Measurements from ENCODE around the gene CDCA7L. TPM values are rescaled to one million over a fixed set of nuclear protein-coding genes. Genes with fewer than 3 reads are reported as not detected.

The CDCA7L gene
- total RNA-seq, 1 donor from 2014 or later = 111 TPM

DNA sequence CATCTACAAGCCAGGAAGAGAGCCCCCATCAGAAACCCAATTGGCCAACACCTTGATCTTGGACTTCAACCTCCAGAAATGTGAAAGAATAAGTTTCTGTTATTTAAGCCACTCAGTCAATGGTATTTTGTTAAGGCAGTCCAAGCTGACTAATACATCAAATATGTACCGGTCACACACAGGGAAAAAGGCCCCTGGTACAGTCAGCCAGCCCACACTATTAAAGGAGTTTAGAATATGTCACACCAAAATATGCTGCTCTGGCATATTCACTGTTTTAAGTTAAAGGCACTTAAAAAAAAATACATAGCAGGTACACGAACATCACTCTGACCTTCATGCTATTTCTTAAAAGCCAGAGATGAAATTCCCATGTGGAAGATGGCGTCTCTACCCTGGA lies 15.2 kb upstream of the CDCA7L start:
- no peak overlapping the region for H3K27ac Mint-ChIP-seq
- no peaks in the 10 kb centered on the region for H3K36me3 Mint-ChIP-seq (ENCODE audit: low read depth)
- H3K27me3 Mint-ChIP-seq = peaks cover 4% of the 10 kb centered on the region
- no peaks in the 10 kb centered on the region for H3K9me3 Mint-ChIP-seq
- intact Hi-C loops (cut with micrococcal nuclease) = no loop called here
- DNase-seq = no peak
- no peaks in the 10 kb centered on the region for H3K4me1 Mint-ChIP-seq
- no peak overlapping the region for H3K4me3 Mint-ChIP-seq

DNA sequence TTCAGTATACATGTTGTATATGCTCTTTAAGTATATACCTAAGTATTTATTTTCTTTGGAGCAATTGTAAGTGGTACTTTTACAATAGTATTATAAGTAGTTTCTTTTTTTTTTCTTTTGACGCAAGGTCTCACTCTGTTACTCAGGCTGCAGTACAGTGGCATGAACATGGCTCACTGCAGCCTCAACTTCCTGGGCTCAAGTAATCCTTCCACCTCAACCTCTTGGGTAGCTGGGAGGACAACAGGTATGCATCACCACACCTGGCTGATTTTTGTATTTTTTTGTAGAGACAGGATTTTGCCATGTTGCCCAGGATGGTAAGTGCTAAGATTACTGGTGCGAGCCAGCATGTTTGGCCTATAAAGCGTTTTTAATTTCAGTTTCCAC lies 13.7 kb upstream of the CDCA7L start:
- no peak overlapping the region for H3K4me3 Mint-ChIP-seq
- peaks cover 8% of the 10 kb centered on the region for H3K27me3 Mint-ChIP-seq
- H3K9me3 Mint-ChIP-seq = no peaks in the 10 kb centered on the region
- H3K27ac Mint-ChIP-seq = no peak overlapping the region
- intact Hi-C loops (cut with micrococcal nuclease) = no loop called here
- no peaks in the 10 kb centered on the region for H3K4me1 Mint-ChIP-seq
- H3K36me3 Mint-ChIP-seq (ENCODE audit: low read depth) = no peaks in the 10 kb centered on the region
- no peak for DNase-seq

DNA sequence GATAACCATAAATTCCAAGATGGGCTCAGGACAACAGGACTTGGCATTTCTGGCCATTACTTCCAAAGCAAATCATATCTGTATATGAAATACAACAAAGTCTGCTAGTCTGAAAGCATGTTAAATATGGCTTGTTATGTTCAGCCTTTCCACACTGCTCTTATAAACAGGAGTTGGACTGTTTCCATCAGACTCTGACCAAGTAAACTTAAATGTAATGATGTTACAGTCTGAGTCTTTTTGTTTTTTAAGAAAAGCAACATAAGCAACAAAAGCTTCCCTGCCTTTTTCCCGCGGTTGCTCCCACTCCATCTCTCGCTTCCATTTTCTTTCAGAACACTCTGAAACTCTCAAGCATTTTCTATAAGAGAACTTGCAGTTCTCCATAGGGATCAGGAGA lies 8.1 kb upstream of the CDCA7L start:
- peaks cover 23% of the 10 kb centered on the region for H3K27me3 Mint-ChIP-seq
- no peaks in the 10 kb centered on the region for H3K36me3 Mint-ChIP-seq (ENCODE audit: low read depth)
- no peak overlapping the region for H3K27ac Mint-ChIP-seq
- DNase-seq = no peak
- intact Hi-C loops (cut with micrococcal nuclease) = no loop called here
- no peaks in the 10 kb centered on the region for H3K9me3 Mint-ChIP-seq
- H3K4me3 Mint-ChIP-seq = no peak overlapping the region
- H3K4me1 Mint-ChIP-seq = peaks cover 4% of the 10 kb centered on the region

DNA sequence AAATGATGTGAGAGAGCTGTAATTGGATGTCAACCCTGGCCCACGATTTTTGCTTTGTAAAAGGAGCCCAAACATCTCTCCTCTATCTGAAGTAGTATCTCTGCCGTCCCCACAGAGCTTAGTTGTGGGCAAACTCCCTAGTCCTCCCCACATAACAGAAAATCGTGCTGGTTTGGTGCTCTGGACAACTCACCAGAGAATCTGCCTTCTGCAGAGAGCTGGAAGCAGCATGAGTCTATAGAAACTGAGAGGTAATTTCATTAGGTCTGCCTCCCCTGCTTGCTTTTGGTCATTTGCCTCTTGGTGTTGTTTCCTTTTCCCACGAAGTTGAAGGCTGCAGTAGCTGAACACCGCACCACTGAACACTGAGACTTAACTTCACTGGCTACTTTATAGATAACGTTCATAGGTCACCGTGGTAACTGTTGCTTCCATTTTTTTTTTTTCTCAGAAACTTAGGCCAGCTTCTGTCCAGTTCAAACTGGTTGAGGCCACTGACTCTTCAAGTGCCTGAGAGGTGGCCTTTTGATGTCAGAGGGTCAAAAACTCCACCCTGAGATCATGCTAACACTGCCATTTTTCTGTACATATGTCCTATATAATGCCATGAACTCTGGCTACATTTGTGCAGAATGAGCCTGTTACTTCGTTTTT lies 3.3 kb upstream of the CDCA7L start:
- no peak overlapping the region for H3K27ac Mint-ChIP-seq
- intact Hi-C loops (cut with micrococcal nuclease) = loop anchor here (10.0 kb wide), 2 partner anchors 726 to 1646 kb away; partner anchors contain the start of gene CCDC126
- no peaks in the 10 kb centered on the region for H3K9me3 Mint-ChIP-seq
- H3K4me1 Mint-ChIP-seq = peaks cover 30% of the 10 kb centered on the region
- no peak for DNase-seq
- peaks cover 3% of the 10 kb centered on the region for H3K36me3 Mint-ChIP-seq (ENCODE audit: low read depth)
- peaks cover 19% of the 10 kb centered on the region for H3K27me3 Mint-ChIP-seq
- no peak overlapping the region for H3K4me3 Mint-ChIP-seq

DNA sequence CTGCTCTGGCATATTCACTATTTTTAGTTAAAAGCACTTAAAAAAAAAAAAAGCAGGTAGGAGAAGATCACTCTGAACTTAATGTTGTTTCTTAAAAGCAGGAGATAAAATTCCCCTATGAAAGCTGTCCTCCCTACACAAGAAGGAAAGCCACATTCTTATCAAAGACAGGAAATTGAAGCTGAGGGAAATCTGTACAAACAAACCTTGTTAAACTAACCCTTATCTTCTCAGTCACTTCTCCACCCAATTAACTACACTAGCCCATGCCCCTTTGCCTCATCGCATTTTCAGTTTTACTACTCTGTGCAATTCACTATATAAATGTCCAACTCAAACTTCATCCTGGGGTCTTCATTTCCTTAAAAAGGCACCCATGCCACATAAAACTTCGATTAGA lies 2.7 kb upstream of the CDCA7L start:
- peaks cover 18% of the 10 kb centered on the region for H3K27me3 Mint-ChIP-seq
- H3K4me1 Mint-ChIP-seq = peaks cover 36% of the 10 kb centered on the region
- H3K4me3 Mint-ChIP-seq = no peak overlapping the region
- peaks cover 5% of the 10 kb centered on the region for H3K36me3 Mint-ChIP-seq (ENCODE audit: low read depth)
- no peak overlapping the region for H3K27ac Mint-ChIP-seq
- DNase-seq = no peak
- no peaks in the 10 kb centered on the region for H3K9me3 Mint-ChIP-seq
- intact Hi-C loops (cut with micrococcal nuclease) = loop anchor here (10.0 kb wide), 2 partner anchors 726 to 1646 kb away; partner anchors contain the start of gene CCDC126

DNA sequence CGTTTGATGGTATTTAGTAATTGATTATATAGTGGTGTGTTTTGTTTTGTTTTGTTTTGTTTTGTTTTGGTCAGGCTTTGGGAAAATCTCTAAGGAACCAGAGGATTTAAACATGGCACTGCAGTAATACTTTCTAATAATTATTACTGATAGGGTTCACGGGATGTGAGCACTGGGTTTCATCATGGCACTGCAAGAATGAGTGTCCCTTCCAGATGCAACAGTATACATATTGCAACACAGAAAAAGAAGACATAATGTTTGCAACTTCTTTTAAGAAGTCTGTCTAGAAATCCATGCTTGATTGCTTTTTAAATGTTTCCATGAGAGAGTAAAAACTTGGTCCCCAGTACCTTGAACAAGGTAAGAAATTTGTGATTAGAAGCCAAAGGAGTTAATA lies 2.2 kb upstream of the CDCA7L start:
- Mint-ChIP-seq H3K36me3 (ENCODE audit: low read depth) (peaks cover 9% of the 10 kb centered on the region), H3K9me3 (no peaks in the 10 kb centered on the region), H3K27ac (no peak overlapping the region), H3K27me3 (peaks cover 16% of the 10 kb centered on the region), H3K4me3 (no peak overlapping the region), H3K4me1 (peaks cover 40% of the 10 kb centered on the region)
- intact Hi-C loops (cut with micrococcal nuclease) = loop anchor here (2.0 to 10.0 kb wide), 3 partner anchors 53 to 1647 kb away; partner anchors contain the start of gene CCDC126
- DNase-seq = no peak

DNA sequence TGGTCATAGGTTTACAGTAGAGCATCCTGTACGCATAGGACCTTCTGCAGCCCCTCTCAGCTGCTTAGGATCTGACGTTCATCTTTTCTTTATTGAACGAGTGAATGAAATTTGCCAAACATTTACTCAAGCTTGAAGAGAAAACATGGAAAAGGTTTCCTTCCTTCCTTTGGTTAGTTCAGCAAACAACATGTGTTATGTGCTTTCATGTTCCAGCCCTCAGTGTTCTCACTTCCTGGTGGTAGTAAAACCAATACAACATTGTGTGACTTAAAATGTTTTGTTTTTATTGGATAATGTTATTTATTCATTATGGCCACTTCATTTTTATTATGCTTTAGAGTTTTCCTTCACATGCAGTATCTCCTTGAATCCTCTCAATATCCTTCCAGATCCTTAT lies 1.4 kb upstream of the CDCA7L start:
- H3K36me3 Mint-ChIP-seq (ENCODE audit: low read depth) = peaks cover 16% of the 10 kb centered on the region
- intact Hi-C loops (cut with micrococcal nuclease) = loop anchor here (2.0 to 10.0 kb wide), 3 partner anchors 54 to 1648 kb away; partner anchors contain the start of gene CCDC126
- no peak for DNase-seq
- no peak overlapping the region for H3K27ac Mint-ChIP-seq
- peaks cover 16% of the 10 kb centered on the region for H3K27me3 Mint-ChIP-seq
- H3K4me1 Mint-ChIP-seq = peaks cover 49% of the 10 kb centered on the region
- no peaks in the 10 kb centered on the region for H3K9me3 Mint-ChIP-seq
- no peak overlapping the region for H3K4me3 Mint-ChIP-seq

DNA sequence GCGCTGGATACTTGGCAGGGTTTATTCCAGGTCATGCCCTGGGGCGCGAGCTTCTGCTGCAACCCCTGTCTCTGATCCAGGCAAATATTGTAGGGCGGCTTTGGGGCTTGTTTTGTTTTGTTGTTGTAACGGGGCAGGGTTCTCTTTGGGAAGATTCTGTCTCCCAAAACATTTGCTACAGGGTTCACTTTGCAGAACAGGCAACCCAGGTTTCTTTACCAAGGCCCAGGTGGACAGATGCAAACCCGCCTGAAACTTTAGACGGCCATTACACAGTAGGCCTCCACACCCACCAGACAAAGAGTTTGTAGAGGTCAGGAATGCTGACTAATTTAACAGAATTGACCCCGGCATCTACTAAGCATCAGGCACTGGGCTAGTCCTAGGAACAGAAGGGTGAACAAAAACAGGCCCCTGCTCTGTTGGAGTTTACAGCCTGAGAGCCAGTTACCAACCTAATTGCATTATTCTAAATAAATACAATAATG lies 567 bp upstream of the CDCA7L start:
- intact Hi-C loops (cut with micrococcal nuclease) = loop anchor here (2.0 to 10.0 kb wide), 3 partner anchors 55 to 1649 kb away; partner anchors contain the start of gene CCDC126

DNA sequence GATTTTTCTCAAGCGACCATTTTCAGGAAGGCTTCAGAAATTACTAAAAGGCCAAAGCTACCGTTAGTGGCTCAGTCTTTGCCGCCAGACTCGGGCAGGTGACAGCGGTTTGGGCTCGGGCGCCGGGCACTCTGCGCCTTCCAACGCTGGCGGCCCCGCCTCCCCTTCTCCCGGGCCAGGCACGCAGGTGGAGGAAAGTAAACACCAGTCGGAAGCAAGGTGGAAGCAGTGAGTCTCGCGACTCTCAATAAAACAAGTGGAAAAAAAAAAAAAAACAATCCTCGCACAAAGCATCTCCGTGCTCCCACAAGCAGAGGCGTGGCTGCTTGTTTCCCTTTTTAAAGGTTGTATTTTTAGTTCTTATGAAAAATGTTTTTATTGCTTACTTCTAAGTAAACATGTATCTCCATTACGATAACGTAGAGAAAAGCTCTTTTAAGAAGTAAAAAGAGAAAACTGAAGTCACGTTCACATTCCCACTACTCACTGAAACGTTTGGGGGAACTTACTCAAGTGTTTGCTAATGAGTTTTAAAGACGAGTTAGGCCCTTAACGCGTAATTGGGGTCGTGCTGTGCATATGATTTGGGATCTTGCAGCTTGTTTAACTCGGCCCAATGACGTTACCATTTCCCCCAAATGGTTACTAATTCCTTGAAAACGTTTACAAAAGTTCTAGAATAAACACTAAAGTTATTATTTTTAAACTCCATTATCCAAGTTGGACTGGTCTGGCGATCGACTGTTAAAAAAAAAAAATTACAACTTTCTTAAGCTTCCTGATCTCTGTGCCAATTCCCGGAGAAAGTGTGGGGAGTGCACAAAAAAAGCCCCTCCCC lies 864 bp downstream of the CDCA7L start:
- no peaks in the 10 kb centered on the region for H3K9me3 Mint-ChIP-seq
- H3K4me1 Mint-ChIP-seq = peaks cover 67% of the 10 kb centered on the region
- intact Hi-C loops (cut with micrococcal nuclease) = loop anchor here (10.0 kb wide), 2 partner anchors 730 to 1650 kb away; partner anchors contain the start of gene CCDC126
- peaks cover 25% of the 10 kb centered on the region for H3K36me3 Mint-ChIP-seq (ENCODE audit: low read depth)
- peaks cover 13% of the 10 kb centered on the region for H3K27me3 Mint-ChIP-seq
- H3K4me3 Mint-ChIP-seq = peak overlapping the region; percentile 96
- peak overlapping the region; percentile 95 for H3K27ac Mint-ChIP-seq
- peak; percentile 85 for DNase-seq

More for the DNA sequence above, 567 bp upstream of the CDCA7L start:
- Mint-ChIP-seq H3K27me3 (peaks cover 16% of the 10 kb centered on the region), H3K27ac (peak overlapping the region; percentile 95), H3K36me3 (ENCODE audit: low read depth) (peaks cover 21% of the 10 kb centered on the region), H3K9me3 (no peaks in the 10 kb centered on the region), H3K4me1 (peaks cover 56% of the 10 kb centered on the region), H3K4me3 (peak overlapping the region; percentile 96)
- DNase-seq = no peak

DNA sequence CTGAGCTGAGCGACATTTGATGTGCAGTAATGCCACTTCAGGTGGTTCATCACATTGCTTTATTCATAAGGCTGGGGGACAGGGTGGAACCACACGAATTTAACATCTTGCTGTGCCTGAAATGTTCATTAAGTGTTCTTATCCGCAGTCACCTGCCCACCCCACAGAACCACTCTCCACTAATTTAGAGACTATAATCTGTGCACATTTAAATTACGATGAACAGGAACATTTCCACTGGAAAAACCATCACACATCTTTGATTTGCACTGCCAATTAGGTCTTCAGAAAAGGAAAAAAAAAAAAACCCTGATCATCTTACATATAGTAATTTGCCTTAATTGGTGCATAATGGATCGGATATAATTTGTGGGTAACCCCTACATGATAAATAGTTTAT lies 2.3 kb downstream of the CDCA7L start:
- Mint-ChIP-seq H3K4me1 (peaks cover 74% of the 10 kb centered on the region), H3K9me3 (no peaks in the 10 kb centered on the region), H3K27ac (peak overlapping the region; percentile 60), H3K27me3 (peaks cover 2% of the 10 kb centered on the region), H3K36me3 (ENCODE audit: low read depth) (peaks cover 33% of the 10 kb centered on the region), H3K4me3 (peak overlapping the region; percentile 96)
- no peak for DNase-seq
- intact Hi-C loops (cut with micrococcal nuclease) = loop anchor here (10.0 kb wide), 2 partner anchors 731 to 1651 kb away; partner anchors contain the start of gene CCDC126

DNA sequence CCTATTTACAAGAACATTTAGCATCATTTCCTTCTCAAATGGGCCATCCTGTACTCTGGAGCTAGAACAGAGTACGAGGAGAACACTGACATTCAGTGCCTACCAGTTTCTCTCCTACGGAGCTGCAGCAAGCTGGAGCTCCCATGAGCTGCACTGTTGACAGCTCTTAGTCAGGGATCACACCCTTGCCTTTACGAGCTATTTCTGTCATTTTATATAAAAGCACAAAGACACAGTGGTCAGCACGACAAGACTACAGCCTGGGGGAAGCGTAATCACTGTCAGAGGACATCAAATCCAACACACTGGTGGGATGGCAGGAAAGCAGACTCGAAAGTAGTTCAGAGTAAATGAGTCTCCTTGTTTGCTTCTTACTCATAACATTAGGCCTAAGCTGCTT lies 2.7 kb downstream of the CDCA7L start:
- intact Hi-C loops (cut with micrococcal nuclease) = loop anchor here (10.0 kb wide), 2 partner anchors 732 to 1652 kb away; partner anchors contain the start of gene CCDC126
- Mint-ChIP-seq H3K4me1 (peaks cover 73% of the 10 kb centered on the region), H3K27ac (peak overlapping the region; percentile 53), H3K9me3 (no peaks in the 10 kb centered on the region), H3K4me3 (peak overlapping the region; percentile 96), H3K27me3 (peaks cover 2% of the 10 kb centered on the region), H3K36me3 (ENCODE audit: low read depth) (peaks cover 37% of the 10 kb centered on the region)
- no peak for DNase-seq

DNA sequence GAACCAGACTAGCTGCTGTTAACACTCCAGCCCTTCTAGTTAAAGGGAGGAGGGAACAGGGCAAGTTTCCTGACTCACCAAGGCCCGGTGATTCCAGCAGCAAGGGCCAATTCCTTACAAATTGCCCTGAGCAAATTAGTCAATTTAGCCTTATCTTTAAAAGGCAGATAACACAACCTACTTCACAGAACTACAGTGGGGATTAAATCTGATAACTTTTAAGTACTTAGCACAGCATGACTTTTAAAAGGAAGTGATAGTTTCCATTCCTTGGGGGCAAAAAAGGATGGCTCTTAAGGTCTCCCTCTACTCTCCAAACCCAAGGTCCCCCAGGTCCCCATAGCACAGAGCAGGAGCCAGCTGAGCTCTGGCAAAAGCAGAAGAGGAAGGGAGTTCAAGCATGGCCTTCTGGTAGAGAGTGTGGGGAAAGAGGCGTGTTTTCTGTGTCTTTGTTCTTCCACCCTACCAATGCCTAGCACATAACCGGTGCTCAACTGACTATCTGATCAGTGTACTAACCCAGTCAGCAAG lies 4.0 kb downstream of the CDCA7L start:
- Mint-ChIP-seq H3K4me3 (peak overlapping the region; percentile 96), H3K27ac (peak overlapping the region; percentile 85)

DNA sequence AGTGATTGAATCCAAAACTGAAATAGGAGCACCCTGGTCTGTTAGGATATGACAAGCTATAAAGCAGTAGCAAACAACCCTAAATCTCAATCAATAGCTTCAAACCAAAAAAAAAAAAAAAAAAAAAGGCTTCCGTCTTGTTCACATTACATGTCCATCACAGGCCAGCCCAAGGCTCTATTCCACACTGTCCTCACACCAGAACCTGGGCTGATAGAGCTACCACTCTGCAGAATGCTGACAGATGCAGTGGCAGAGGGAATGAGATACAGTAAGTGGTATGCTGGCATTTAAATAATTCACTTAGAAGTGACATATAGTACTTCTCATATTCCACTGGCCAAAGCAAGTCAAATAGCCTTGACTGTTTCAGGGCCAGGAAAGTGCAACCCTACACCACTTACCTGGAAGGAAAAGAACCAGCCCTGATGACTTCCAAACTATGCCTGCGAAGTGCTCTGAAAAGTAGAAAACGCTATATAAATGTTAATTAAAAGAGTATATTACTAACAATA lies 5.8 kb downstream of the CDCA7L start:
- no peak for DNase-seq
- Mint-ChIP-seq H3K9me3 (peaks cover 10% of the 10 kb centered on the region), H3K36me3 (ENCODE audit: low read depth) (peaks cover 57% of the 10 kb centered on the region), H3K27me3 (no peaks in the 10 kb centered on the region), H3K4me3 (peak overlapping the region; percentile 72), H3K4me1 (peaks cover 65% of the 10 kb centered on the region), H3K27ac (peak overlapping the region; percentile 95)
- intact Hi-C loops (cut with micrococcal nuclease) = loop anchor here (1.0 to 10.0 kb wide), 11 partner anchors 41 to 1655 kb away; partner anchors contain the start of genes CCDC126, DNAH11 and KLHL7

More for the DNA sequence above, 4.0 kb downstream of the CDCA7L start:
- Mint-ChIP-seq H3K4me1 (peaks cover 68% of the 10 kb centered on the region), H3K27me3 (no peaks in the 10 kb centered on the region), H3K36me3 (ENCODE audit: low read depth) (peaks cover 46% of the 10 kb centered on the region), H3K9me3 (peaks cover 3% of the 10 kb centered on the region)
- intact Hi-C loops (cut with micrococcal nuclease) = loop anchor here (10.0 kb wide), 2 partner anchors 733 to 1653 kb away; partner anchors contain the start of gene CCDC126
- peak; percentile 64 for DNase-seq

Measured in activated CD4-positive, alpha-beta T cell treated with anti-CD3 and anti-CD28 coated beads, Interleukin-2, amount 10 ng/mL, durations not matched to agents 24 days and 14 days (primary cell).